Spinal cord (tissue), 10 donors: ENCODE measurements around the gene KIRREL3. TPM values are rescaled to one million over a fixed set of nuclear protein-coding genes. Genes with fewer than 3 reads are reported as not detected.

ENCODE experiments used
- DNase-seq, 6 donors: peaks; one replicate each; pipeline versions ENCODE4 v3.0.0 to v3.0.0-alpha.2; 2013 to 2015; ENCODE audit warnings: low spot score in 6 of 6, low read depth in 4 of 6
- H3K27ac ChIP-seq: one replicate; pipeline ENCODE4 v1.5.1; 2013; ENCODE audit warnings: low read depth, low read length, control low read depth
- H3K27me3 ChIP-seq: one replicate; pipeline ENCODE4 v1.6.1; 2013; ENCODE audit warnings: low read length; ENCODE audit not compliant: control insufficient read depth, insufficient read depth
- H3K36me3 ChIP-seq: one replicate; pipeline ENCODE4 v1.6.1; 2013; ENCODE audit warnings: low read length; ENCODE audit not compliant: control insufficient read depth, insufficient read depth
- H3K4me1 ChIP-seq: one replicate; pipeline ENCODE4 v1.6.1; 2013; ENCODE audit warnings: low read length; ENCODE audit not compliant: control insufficient read depth, insufficient read depth
- H3K4me3 ChIP-seq: one replicate; pipeline ENCODE4 v1.5.1; 2013; ENCODE audit warnings: low read depth, low read length, control low read depth
- H3K9me3 ChIP-seq: one replicate; pipeline ENCODE4 v1.6.1; 2013; ENCODE audit warnings: low read length; ENCODE audit not compliant: control insufficient read depth, insufficient read depth
- WGBS: methylation state at CpG from one replicate; pipeline ENCODE4 v1.1.5; 2013; ENCODE audit warnings: missing lambda C conversion rate; ENCODE audit not compliant: insufficient coverage; 5-methylcytosine and 5-hydroxymethylcytosine counted together
- polyA plus RNA-seq, 2 donors: library from polyadenylated mRNA; unstranded; fragments of 120-200 nt; gene quantifications; one replicate each; pipeline ENCODE4 v1.2.1, GENCODE V29; 2013; ENCODE audit not compliant: insufficient read length in 2 of 2
- total RNA-seq, 2 donors: library from RNA; depleted of rRNA in 1 of 2; stranded (reverse); fragments of 120-200 nt in 1 of 2; fragments of >200 nt in 1 of 2; gene quantifications; one replicate each; pipeline versions ENCODE4 v1.2.3 to v1.2.4, GENCODE V29; 2013 to 2014
- donor health status: healthy.

Gene KIRREL3
- total and polyA plus RNA-seq, 4 donors = 10.0 to 58.1 (median 31.7) TPM

DNA sequence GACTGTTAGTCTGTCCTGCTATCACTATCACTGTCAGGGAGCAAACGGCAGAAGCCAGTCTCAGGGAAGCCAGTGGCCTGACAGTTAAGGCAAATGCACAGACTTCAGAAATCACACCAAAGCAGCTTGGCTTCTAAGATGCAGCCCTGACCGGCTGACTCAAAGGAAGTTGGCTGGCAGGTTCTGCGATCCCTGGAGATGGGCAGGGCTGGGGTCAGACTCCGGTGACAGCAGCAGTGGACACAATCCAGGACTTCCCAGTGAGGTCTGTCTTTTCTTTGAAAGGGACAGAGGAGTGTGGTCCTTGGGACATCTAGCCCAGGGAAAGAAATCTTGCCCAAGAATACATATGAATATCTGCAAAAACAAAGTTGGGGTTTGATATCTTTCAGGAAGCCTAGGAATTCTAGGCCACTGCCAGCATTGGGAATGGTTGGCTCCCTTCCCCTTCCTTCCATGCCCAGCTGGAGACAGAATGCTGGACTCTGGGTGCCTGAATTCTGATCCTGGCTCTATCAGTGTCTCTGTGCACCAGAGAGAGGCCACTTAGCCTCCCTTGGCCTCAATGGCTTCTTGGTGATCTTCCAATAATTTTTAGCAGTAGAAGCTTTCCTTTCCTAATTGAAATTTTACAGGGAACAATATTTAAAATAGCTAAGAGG lies 108.9 kb downstream of the KIRREL3 start:
- Histone ChIP-seq H3K27me3 (no peaks in the 10 kb centered on the region), H3K4me1 (peaks cover 28% of the 10 kb centered on the region), H3K27ac (no peak overlapping the region), H3K9me3 (no peaks in the 10 kb centered on the region), H3K36me3 (no peaks in the 10 kb centered on the region), H3K4me3 (no peak overlapping the region)
- DNase-seq = no peak
- 49% methylated on average over 4 of the region's 4 CpGs for WGBS

DNA sequence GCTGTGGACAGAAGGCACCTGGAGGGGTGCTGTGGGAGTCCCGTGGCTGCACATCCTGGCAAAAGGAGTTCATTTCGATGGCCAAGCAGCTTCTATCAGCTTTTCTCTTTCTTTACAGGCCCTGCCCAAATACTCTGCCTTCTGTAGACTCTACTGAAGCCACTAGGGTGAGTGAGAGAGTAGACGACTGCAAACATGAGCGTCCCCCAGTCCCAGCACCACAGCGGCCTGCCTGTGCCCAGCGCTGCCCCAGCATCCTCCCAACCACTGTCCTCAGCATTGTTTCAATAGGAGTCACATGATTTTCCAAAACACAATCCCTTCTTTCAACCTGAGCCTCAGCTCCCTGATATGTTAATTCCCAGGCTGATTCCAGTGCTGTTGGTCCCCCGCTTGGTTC lies 110.0 kb downstream of the KIRREL3 start:
- Histone ChIP-seq H3K27me3 (no peaks in the 10 kb centered on the region), H3K9me3 (no peaks in the 10 kb centered on the region), H3K27ac (no peak overlapping the region), H3K4me1 (peaks cover 28% of the 10 kb centered on the region), H3K36me3 (no peaks in the 10 kb centered on the region), H3K4me3 (no peak overlapping the region)
- peak in 1 of 6 donors; percentile 32 for DNase-seq
- WGBS = 17% methylated on average over 1 of the region's 7 CpGs

DNA sequence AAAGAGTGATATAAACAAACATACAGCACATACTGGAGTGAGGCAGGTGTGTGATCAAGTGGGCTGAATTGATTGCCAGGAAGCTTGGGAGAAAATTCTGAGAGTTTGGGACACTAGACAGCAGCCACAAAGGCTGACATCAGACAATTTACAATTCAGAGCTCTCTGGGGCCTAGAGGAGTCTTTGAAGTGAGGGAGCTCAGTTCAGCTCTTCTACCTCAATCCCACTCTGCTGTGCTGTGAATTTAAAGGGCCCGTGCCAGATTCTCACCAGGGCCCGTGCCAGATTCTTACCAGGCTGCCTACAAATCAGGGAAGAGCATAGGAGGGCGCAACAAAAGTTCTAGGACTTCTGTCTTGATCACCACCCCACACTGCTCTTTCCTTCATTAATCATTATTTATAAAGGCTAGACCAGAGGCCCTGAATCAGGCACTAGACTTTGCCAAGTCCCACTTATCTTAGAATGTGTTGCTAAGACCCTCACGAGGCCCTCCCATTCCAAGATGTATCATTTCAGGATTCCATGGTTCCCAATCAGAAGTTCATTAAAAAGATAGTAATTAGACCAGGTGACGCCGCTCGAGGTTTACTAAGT lies 112.4 kb downstream of the KIRREL3 start:
- Histone ChIP-seq H3K4me3 (no peak overlapping the region), H3K9me3 (no peaks in the 10 kb centered on the region), H3K4me1 (peaks cover 21% of the 10 kb centered on the region), H3K36me3 (no peaks in the 10 kb centered on the region), H3K27me3 (no peaks in the 10 kb centered on the region), H3K27ac (no peak overlapping the region)
- 51% methylated on average over 4 of the region's 7 CpGs for whole genome bisulfite sequencing
- no peak for DNase-seq

DNA sequence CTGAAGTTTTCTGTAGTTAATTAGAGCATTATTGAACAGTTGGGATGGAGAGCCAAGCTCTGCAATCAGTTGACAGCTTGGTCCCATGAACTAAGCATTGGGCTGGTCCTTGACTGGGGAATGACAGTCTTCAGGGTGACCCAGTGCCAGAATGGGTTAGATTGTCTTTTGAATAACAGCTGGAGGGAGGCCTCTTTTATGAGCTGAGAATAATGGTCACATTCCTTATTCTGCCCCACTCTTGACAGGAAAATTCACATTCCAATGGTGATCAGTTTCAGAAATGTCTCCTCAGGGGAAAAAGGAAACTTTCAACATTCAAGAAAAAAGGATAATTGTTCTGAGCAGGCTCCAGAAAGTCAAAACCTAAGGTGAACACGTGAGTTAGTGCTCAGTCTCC lies 113.9 kb downstream of the KIRREL3 start:
- WGBS = no CpG with 5 or more reads among the region's 1 CpG
- no peaks in the 10 kb centered on the region for H3K27me3 ChIP-seq
- peaks cover 12% of the 10 kb centered on the region for H3K4me1 ChIP-seq
- H3K4me3 ChIP-seq = no peak overlapping the region
- no peak for DNase-seq
- no peak overlapping the region for H3K27ac ChIP-seq
- H3K36me3 ChIP-seq = no peaks in the 10 kb centered on the region
- H3K9me3 ChIP-seq = no peaks in the 10 kb centered on the region

DNA sequence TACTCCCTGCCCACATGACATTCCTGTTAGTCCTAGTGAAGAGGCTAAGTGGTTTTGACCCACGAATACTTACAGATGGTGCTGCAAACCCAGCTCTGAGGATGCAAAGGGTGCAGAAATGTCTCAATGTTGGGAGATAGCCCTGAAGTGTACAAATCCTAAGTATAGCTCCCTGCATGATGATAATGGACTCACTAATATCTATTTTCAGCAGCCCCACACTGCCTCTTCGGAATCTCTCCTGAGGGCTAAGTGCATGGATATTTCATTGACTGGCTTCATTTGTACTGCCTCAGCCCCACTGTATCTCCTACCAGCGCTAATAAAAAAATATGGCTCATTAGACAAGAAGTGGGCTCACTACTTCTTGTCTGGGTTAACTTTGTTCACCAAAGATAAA lies 114.5 kb downstream of the KIRREL3 start:
- H3K4me1 ChIP-seq = peaks cover 7% of the 10 kb centered on the region
- no peaks in the 10 kb centered on the region for H3K27me3 ChIP-seq
- no peak overlapping the region for H3K4me3 ChIP-seq
- H3K36me3 ChIP-seq = no peaks in the 10 kb centered on the region
- 77% methylated on average over 3 of the region's 3 CpGs for WGBS
- no peak overlapping the region for H3K27ac ChIP-seq
- no peak for DNase-seq
- H3K9me3 ChIP-seq = no peaks in the 10 kb centered on the region

DNA sequence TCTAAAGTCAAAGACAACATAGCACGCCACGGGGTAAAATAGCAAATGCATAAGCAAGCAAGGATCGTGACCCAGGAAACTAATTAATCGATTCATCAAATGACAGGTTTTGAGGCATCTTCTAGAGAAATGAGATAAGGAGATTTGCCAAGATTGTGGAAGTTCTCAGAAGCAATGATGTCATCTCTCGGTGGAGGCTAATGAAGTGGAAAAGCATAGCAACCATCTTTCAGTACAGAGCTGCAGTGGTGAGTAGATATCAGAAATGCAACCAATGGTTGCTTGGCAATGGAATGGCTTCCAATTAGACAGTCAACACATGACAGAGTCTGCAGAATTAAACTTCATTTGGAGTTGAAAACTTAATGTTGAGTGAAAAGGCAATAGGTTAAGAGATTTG lies 116.0 kb downstream of the KIRREL3 start:
- Histone ChIP-seq H3K27me3 (no peaks in the 10 kb centered on the region), H3K4me3 (no peak overlapping the region), H3K9me3 (no peaks in the 10 kb centered on the region), H3K27ac (no peak overlapping the region), H3K36me3 (no peaks in the 10 kb centered on the region), H3K4me1 (no peaks in the 10 kb centered on the region)
- WGBS = 77% methylated on average over 3 of the region's 5 CpGs
- DNase-seq = no peak

DNA sequence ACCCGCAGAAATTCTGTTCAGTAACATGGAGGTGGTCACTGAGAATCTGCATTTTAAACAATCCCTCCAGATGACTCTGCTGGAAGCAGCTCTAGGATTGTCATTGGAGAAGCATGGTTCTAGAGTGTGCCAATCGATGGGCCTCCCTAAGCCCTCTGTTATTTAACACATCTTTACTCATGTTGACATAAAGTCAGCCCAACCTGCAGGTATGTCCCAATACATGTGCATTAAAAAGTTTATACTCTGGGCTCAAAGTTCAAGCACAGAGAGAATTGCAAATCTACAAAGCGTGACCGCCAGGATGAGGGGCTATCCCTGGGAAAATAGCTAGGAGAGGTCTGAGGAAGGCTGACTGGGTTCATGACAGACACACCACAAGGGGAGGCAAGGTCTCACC lies 116.4 kb downstream of the KIRREL3 start:
- H3K36me3 ChIP-seq = no peaks in the 10 kb centered on the region
- H3K27me3 ChIP-seq = no peaks in the 10 kb centered on the region
- DNase-seq = no peak
- no peak overlapping the region for H3K4me3 ChIP-seq
- H3K4me1 ChIP-seq = no peaks in the 10 kb centered on the region
- H3K27ac ChIP-seq = no peak overlapping the region
- no peaks in the 10 kb centered on the region for H3K9me3 ChIP-seq
- 100% methylated on average over 3 of the region's 4 CpGs for WGBS

DNA sequence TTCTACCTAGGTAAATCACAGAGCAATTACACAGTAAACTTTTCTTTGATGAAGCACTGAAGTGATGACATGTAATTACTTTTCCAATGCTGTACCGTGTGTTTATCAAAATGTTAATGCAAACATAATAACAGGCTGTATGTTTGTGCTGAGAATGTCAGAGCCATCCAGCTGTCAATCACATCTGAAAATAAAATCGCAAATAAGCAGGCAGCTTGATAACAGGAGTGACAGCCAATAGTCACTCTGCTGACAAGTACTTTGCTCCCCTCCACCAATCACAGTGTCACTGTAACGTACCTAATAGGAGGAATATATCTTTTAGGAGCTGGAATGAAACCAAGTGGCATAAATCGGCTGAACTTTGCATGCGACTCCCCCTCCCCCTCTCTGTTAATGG lies 119.7 kb downstream of the KIRREL3 start:
- Histone ChIP-seq H3K4me1 (no peaks in the 10 kb centered on the region), H3K4me3 (no peak overlapping the region), H3K27me3 (no peaks in the 10 kb centered on the region), H3K27ac (no peak overlapping the region), H3K9me3 (no peaks in the 10 kb centered on the region), H3K36me3 (no peaks in the 10 kb centered on the region)
- 94% methylated on average over 2 of the region's 5 CpGs for WGBS
- no peak for DNase-seq

DNA sequence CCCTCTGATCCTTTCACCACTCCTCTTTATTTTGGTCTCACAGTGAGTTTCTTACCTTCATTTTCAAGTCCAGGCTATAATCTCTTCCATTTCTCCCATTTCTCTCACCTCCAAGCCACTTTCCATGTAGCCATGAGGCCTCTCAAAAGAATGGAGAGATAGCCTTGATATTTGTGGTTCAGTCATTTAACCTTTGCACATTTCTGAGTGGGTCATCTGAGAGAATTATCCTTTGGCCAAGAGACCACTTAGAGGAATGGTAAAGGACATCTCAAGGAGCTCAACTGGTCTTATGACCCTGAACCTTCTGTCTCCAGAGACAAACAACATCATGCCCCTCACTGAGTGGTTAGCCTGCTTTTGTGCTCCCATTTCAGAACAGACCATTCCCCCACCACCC lies 121.1 kb downstream of the KIRREL3 start:
- no peaks in the 10 kb centered on the region for H3K27me3 ChIP-seq
- no peaks in the 10 kb centered on the region for H3K36me3 ChIP-seq
- H3K4me3 ChIP-seq = no peak overlapping the region
- no peak overlapping the region for H3K27ac ChIP-seq
- peaks cover 3% of the 10 kb centered on the region for H3K4me1 ChIP-seq
- no peaks in the 10 kb centered on the region for H3K9me3 ChIP-seq
- no peak for DNase-seq

DNA sequence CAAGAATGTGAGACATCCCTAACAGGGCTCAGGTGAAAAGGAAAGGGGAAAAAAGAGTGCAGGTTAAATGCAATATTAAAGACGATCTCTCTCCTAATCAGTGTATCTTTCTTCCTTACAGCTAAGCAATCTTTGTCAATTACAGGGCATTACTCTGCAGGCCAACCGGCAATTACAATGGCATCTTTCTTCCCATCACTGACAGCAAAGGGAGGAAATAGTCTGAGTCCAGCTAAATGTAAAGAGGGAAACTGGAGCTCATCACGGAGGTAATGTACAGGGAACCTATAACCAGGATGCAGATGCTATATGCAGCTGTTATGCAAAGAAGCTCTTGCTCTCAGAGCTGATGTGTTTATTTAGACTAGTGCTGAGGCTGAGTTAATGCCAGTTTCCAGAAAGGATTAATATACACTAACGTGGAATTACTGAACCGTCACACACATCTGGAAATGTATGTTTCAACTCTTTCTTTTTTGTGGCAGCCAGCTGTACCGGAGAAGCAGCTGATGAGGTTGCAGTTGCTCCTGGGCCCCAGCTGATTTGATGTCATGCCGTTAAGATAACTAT lies 121.6 kb downstream of the KIRREL3 start:
- H3K4me1 ChIP-seq = peaks cover 3% of the 10 kb centered on the region
- no peak overlapping the region for H3K27ac ChIP-seq
- 40% methylated on average over 4 of the region's 7 CpGs for WGBS
- no peaks in the 10 kb centered on the region for H3K9me3 ChIP-seq
- H3K36me3 ChIP-seq = no peaks in the 10 kb centered on the region
- DNase-seq = peak in 1 of 6 donors; percentile 65
- H3K27me3 ChIP-seq = no peaks in the 10 kb centered on the region
- no peak overlapping the region for H3K4me3 ChIP-seq
